Hematopoietic multipotent progenitor cell treated with erythropoietin and hydrocortisone succinate and interleukin-3 and kit ligand, for 6 days (in vitro differentiated cells): Measurements from ENCODE around the gene SEMA5A.

ENCODE experiments used
- DNase-seq: peaks from one replicate; pipeline ENCODE4 v3.0.0-alpha.2; 2015

SEMA5A gene

DNA sequence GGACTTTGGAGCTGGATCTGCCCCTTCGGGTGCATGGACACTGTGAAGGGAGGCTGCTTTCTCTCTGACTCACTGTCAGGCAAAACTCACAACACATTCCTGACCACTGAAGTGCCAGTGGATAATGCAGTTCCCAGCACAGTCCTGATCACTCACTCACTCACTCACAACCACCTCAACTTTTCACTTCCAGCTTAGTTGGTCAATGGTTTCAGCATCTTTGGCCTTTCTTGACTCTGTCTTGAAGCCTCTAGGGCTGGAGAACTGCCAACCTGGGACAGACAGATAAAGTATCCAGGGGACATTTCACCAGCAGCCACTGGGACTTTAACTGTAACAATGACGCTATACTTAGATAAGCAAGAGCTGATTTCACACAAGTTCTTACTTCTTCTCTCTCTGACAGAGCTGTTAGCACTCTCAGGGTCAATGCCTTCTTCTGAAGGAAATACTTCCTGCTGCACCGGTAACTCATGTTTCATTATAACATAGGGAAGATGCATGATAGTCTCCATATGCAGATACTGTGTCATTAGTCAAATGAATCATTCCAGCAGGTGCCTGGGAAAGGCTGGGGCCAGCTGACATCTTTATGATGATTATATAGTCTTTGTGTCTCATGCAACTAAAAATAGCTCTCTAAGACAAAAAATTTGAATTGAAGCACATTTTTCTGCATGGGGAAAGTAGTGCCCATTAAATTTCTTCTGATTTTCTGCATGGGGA, 499.0 kb downstream of the SEMA5A start:
- DNase-seq = peak; percentile 15

DNA sequence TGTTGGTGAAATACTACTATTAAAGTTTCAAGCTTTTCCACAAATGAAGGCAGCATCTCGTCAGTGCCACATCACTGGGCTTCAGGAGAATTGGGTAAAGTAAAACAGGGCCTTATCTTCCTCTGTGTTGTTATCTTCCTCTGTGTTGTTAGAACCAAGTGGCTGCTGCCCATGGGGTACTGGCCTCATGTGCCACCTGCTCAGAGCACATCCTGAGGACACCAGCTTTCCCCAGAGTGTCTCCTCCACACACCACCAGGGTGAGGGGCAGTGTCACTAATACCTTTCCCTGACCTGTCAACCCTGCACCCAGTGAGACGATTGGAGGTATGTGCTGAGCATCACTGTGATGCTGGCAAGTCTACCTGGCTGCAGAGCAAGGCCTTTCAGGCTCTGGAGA, 499.9 kb downstream of the SEMA5A start:
- DNase-seq = no peak

DNA sequence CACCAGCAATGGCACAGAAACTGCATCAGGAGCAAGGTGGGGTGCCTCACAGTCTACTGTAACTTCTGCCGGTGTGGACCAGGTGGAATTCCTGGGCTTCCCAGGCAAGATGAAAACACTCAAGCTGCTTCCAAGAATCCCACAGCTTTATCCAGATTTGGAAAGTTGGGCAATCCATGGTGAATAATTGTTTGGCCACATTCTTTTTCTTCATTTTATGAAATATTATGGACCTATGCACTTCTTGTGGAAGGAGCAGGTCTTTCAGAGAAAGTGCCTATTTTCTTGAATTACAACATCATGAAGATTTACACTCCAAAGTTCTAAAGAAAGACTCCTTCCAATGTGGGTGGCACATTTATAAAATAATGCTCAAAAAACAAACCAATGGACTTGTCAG, 503.6 kb downstream of the SEMA5A start:
- DNase-seq = no peak

DNA sequence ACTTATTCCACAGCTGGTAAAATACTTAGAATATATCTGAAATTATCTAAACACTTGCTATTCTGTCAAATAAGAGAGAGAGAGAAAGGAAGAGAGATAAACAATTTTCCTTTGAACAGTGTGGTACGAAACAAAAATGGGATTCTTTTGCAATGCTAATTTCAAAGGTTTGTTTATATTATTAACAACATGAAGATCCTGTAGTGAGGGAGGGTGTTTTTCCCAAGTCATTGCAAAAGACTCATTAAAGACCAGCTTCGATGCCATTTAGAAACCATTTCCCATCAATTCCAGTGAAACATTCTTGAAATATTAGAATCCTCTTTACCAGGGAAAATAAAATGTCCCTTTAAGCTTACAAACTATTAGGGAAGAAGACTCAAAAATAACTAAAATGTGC, 505.4 kb downstream of the SEMA5A start:
- no peak for DNase-seq

DNA sequence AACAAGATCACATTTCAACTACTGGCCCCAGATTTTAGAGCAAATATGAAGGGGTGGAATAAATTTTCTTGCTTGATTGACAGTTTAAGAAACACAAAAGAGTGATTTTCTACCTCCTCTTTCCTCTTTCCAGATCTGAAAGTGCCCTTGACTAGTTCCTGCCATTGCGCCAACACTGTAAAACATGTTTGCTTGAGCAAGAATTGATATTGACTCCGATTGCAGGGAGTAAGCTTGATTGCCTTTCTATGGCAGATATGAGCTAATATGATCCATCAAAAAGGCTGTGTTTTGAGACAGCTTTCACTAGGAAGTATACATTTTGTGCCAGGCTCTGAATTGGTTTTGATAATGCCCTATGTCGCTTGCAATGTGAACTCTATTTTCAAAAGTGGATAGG, 508.8 kb downstream of the SEMA5A start:
- no peak for DNase-seq

DNA sequence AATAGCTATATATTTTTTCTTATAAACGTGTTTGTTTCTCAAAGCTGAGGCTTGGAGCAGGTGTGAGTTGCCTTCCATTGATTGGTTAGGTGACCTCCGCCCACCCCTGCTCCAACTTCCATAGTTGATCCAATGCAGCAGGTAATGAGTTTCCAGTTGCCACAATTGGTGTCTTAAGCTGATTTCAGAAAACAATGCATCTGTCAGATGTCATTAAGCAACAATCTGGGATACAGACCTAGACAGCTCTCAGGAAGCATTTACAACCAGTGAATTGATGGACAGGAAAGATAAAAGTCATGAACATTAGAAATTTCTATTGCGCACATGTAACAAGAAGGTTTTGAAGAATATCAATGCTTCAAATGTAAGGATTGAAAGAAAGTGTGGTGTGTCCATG, 510.5 kb downstream of the SEMA5A start:
- no peak for DNase-seq

DNA sequence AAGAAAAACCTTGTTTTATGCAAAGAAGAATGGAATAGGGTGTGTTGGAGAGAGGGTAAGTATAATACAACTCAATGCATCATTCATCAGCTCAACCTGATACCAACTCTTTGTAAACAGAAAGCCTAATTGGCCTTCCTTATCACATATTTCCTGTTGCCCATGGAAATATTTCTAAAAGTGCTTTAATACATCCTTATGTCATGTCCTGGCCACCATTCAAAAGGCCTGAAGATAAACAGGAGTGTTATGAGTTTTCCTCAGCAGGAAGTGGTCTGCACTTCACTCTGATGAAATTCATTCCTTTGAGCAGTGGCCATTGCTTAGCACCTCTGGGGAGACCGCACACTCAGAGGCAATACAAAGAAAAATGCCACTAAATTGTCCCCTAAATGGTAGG, 511.2 kb downstream of the SEMA5A start:
- no peak for DNase-seq

DNA sequence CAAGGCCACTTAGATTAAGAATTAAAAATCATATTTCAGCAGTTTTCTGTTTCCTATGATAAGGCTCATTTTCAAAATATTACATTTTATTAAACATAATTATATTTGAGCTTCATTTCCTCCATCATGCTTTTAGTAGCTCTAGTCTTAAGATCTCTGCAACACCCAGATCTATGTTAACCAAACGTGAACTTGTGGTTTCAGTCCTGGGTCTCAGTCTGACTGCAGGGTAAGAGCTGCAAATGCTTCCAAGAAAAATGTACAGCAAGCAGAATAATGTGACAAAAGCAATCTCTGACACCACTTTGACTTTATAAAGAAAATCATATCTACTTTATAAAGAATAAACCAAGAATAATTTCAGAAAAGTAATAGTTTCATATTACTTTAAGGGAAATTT, 512.4 kb downstream of the SEMA5A start:
- DNase-seq = no peak

DNA sequence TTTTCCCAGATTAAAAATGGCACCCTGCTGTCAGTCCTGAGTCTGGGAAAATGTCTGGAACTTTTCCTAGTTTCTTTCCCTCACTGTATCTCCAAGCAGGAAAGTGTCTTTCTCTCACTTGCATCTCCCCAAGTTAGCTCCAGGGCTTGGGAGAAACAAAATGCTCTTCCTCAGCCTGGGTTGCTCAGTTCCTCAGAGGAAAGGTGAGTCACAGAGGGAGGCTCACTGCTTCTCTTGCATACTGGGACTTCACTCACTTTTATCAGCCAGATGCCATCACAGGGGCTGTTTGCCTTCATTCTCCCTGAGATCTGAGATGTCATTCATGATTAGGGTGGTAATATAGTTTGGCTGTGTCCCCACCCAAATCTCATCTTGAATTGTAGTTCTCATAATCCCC, 519.9 kb downstream of the SEMA5A start:
- DNase-seq = no peak

DNA sequence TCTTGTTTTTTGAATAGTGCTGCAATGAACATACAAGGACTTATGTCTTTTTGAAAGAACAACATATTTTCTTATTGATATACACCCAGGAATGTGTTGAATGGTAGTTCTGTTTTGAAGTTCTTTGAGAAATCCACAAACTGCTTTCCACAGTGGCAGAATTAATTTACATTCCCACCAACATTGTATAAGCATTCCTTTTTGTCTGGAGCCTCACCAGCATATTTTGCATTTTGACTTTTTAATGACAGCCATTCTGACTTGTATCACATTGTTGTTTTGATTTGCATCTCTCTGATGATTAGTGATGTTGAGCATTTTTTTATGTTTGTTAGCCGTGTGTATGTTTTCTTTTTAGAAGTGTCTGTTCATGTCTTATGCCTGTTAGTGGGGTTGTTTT, 524.9 kb downstream of the SEMA5A start:
- no peak for DNase-seq

DNA sequence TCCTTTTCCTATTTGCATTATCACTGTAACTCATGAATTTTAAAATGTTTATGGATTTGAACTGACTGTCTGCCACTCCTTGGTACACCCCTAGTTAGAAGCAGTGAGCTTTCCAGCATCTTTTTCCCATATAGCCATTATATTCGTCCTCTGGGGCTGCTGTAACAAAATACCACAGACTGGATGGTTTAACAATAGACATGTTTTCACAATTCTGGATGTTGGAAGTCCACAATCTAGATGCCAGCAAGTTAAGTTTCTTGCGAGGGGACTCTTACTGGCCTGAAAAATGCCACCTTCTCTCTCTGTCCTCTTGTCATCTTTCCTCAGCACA, 530.0 kb downstream of the SEMA5A start:
- DNase-seq = peak; percentile 4

DNA sequence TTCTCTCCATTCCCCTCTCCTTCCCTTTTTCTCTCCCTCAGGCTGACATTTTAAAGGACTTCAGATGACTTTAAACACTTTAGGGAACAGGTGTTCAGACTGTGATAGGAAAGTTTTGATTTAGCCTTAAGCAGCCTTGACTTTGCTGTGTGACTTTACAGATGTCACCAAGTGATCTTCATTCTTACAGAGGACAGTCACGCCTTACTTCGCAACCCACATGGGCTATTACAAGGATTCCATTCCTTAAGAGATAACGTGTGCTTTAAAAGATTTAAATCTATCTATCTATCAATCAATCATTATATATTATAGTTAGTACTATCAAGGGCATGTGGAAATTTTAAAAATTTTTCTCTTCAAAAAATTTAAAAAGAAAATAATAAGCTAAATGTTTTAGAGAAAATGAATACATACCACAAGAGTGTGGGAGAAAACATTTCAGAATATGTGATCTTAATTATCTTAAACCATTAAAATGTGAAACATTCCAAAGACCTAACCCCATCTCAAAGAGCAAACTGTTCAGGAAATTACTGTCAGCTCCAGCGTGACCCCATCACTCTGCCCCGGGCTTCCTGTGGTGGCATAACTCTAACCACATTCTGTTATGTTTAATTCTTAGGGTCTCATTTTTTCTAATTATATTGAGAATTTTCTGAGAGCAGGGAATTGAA, 530.5 kb downstream of the SEMA5A start:
- peak; percentile 5 for DNase-seq

DNA sequence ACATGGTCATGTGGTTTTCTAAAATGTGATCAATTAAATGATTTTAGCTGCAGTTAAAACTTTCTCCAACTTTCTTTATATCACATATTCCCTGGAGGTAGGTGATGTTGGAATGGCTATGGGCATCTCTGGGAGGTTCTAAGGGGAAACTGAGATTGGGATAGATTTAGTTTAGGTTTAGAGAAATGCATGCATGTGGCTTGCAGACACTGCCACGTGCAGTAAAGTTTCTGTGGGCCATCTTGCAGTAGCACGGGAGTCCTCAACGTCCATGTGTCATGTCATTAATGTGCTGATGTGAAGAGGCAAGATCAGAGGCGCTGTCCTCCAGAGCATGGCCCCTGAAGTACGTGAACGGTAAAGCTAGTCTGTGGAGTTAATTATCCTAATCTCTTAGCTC, 532.7 kb downstream of the SEMA5A start:
- no peak for DNase-seq

DNA sequence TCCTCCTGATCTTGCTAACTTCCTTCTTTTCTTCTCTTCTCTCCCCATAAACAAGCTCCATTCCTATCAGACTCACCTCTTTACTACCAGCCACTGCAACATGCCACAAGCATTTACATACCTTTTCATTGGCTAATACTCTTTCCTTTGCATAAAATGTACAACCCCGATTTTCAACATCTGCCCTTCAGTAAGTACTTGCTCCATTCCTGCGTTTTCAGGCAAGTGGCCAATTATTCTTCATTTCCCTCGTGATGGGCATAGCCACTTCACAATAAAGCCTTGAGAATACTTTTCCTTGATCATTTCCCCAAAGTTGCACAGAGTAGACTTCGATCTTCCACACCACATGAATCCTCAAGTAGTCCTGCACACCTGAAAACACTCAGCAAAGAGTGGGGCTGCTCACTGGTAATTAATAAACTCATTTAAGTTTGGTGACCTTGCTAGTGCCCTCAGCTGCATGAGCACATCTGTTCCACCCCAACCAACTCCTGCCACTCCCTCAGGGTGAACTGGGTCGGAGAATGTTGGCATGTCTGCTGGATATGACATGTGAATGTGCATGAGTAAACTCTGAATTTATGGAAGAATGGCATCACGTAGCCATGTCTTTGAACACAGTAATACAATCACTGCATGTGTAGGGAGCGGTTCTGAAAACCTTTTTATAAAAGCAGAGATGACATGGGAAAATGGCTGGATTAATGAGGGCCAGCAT, 535.8 kb downstream of the SEMA5A start:
- no peak for DNase-seq

DNA sequence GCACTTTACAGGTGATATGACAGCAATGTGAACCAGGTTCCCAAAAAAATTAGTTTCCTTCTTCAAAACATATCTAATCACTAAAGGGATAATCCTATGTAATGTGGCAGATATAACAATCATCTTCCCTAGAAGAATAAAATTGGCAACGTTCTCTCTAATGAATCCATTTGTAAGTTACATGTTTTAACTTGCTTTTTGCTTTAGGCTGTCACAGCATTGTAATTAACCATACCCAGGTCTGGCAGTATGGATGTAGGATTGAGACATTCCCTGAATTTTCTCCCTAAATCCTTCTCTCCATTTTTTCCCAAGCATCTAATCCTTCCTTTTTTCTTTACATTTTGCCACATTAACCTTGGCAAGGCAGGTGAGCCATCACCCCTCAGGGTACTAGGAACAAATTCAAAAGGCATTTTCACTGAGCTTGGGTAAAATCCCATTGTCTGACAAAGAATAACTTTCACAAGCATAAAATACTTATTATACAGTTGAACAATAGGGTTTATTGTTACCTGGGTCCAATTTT, 548.3 kb downstream of the SEMA5A start:
- no peak for DNase-seq

DNA sequence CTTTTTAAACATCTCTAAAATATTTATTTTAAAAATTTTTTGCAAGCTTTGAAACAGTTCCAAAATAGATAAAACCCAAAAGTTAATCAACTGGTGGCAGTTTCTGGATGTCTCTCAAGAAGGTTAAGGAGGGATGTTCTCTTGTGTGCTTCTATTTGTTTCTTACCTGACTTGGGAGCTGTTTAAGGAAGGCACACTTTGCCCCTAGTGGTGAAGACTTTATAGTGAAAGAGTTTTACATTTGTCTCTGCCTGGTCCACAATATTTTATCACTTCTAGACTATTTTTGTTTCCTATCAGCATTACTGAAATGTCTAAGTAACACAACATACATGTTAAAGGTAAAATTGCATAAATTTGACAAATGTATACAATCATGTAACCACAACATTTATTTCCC, 552.8 kb downstream of the SEMA5A start:
- DNase-seq = peak; percentile 24
